Adrenal gland (tissue), 5 donors: ENCODE results near the gene HP.

ENCODE experiments used
- CTCF ChIP-seq, 6 experiments: fragments of 450-650 bp in 4 of 6; fragments of 200-600 bp in 2 of 6; sonication (generic) in 1 of 6; IDR thresholded peaks; 1 replicate in 5 of 6; 2 replicates in 1 of 6; pipeline versions ENCODE4 v1.5.1 to v1.8.0; 2016 to 2021; ENCODE audit warnings: antibody characterized with exemption in 6 of 6, mild to moderate bottlenecking in 2 of 6, moderate library complexity in 1 of 6
- POLR2A ChIP-seq, 2 donors: fragments of 450-650 bp; IDR thresholded peaks; one replicate each; pipeline ENCODE4 v1.6.1; 2017; ENCODE audit warnings: antibody characterized with exemption in 2 of 2, mild to moderate bottlenecking in 2 of 2, moderate library complexity in 1 of 2
- donor health status: DM: no; HTN: no; CAD: no.

DNA sequence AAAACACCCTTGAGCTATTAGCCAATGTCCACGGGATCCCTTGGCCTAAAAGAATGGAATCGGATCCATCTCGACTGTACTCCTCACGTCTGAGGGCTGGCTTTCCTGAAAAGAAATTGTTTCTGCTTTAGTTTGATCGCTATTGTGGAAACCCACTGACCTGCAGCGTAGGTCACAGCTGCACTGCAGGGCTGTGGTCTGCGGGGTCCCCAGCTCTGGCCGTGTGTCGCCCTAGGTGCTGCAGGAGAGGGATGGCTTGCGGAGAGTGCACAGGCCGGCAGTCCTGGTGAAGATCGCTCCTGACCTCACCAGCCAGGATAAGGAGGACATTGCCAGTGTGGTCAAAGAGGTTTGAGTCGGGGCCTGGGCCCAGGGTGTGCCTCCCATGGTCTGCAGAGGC is 32.2 kb upstream of the HP start:
- TF ChIP-seq CTCF (IDR thresholded peaks at IDR 0.05) (no peak), POLR2A (IDR thresholded peaks at IDR 0.05) (no peak)
